Measurements from ENCODE around the gene PLCG1.

The PLCG1 gene

DNA sequence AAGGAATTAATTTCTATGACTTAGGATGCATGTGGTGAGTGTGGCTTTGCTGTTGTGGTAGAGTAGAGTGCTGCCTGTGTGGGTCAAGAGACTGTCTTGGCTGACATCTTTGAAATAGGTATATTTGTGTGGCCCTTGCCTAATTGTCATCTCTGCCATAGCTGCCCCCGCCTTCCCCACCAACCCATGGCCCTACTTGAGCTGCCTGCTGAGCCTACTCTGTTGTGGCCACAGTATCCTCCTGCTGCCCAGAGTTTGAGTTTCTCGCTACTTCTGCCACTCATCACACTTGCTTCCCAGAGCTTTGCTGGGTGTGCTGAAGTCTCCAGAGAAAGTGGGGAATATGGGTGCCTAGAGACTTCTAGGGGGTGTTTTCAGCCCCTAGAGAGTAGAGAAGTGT, 8.0 kb downstream of the PLCG1 start:
- no peak for DNase-seq

- DNase-seq, result no peak
Observed at GRCh38 chr20:41145821-41146620, 8.7 kb downstream of the PLCG1 start.

- DNase-seq, result no peak
Observed at GRCh38 chr20:41147767-41148191, 10.4 kb downstream of the PLCG1 start.

- DNase-seq, result no peak
Observed at GRCh38 chr20:41148942-41149341, 11.6 kb downstream of the PLCG1 start.

DNA sequence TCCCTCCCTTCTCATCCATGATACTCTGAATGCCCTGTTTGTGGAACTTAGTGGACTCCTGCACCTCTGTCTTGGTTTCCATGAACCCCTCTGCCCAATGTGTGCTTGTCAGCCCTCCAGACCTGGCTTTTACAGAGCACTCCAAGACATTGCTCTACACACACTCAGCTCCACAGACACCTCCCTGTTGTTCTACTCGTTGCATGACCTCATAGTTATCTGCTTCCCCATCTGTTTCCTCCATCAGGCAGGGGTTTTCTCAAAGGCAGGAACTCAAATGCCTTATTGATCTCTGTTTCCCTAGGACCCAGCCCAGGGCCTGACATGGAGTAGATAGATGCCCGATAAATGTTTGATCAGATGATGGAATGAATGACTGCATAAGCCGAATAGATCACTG, 13.3 kb downstream of the PLCG1 start:
- no peak for DNase-seq

GRCh38 chr20:41151134-41151869, 14.0 kb downstream of the PLCG1 start:
- no peak for DNase-seq

GRCh38 chr20:41152108-41152757, 14.9 kb downstream of the PLCG1 start:
- no peak for DNase-seq

GRCh38 chr20:41154436-41155176, 17.3 kb downstream of the PLCG1 start:
- DNase-seq, result no peak

GRCh38 chr20:41155261-41155660, 17.9 kb downstream of the PLCG1 start:
- no peak for DNase-seq

DNA sequence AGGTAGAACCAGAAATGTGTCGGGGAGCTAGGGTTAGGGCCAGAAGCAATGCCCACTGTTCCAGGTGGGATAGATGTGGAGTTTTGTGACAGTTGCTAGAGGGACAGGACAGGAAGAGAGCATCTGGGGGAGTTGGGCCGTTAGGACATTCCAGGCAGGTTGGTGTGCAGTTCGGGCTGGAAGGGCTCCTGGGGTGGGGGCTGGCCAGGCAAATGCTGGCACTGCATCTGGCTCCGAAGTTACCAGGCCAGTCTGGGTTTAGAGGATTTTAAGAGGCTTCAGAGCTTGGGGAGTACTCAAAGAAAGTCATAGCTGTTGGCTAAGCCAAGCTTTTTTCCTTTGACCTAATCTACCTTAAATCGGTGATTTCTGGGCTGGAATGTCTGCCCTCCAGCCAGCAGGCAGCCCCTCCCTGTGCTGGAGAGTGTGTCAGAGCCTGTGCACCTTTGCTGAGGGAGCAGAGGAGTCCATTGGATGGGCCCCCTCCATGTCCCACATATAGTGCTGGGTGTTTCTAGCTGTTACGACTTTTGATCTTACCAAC, 20.8 kb downstream of the PLCG1 start:
- no peak for DNase-seq

DNA sequence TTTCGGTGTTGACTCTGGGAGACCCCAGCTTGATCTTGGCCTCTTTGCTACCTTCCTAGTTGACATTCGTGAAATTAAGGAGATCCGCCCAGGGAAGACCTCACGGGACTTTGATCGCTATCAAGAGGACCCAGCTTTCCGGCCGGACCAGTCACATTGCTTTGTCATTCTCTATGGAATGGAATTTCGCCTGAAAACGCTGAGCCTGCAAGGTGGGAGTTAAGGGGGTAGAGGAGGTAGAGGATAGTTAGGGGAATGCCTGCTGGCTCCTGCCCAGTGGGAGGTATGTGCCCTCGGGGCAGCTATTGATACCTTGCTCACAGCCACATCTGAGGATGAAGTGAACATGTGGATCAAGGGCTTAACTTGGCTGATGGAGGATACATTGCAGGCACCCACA, 22.2 kb downstream of the PLCG1 start:
- no peak for DNase-seq

GRCh38 chr20:41160686-41161085, 23.3 kb downstream of the PLCG1 start:
- no peak for DNase-seq

DNA sequence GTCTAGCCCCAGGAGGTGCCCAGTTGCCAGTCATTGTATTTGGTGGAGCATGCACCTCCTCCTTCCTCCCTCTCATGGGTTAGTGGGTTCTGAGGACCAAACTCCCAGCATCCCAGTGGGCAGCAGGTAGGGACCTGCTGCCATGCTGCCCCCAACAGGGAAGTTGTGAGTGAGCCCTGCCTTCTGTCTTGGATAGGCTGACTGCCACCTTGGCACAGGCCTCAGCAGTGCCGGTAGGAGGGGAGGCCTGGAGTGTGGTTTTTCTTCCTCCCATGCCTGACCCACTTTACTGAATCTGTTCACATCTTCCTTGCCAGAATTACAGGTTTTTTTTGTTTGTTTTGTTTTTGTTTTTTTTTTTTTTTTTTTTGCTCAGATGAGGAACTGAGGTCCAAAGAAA, 24.5 kb downstream of the PLCG1 start:
- DNase-seq, result no peak

- DNase-seq, result no peak
Observed at GRCh38 chr20:41162396-41162795, 25.1 kb downstream of the PLCG1 start.

DNA sequence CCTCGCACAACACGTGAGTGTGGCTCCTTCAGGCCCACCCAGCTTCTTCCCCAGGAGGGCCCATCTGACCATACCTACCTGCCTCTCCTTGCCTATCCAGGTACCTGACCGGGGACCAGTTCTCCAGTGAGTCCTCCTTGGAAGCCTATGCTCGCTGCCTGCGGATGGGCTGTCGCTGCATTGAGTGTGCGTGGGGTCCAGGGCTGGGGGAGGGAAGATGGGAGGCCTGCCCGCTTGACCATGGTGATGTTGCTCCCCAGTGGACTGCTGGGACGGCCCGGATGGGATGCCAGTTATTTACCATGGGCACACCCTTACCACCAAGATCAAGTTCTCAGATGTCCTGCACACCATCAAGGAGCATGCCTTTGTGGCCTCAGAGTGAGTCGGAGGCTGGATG, 26.5 kb downstream of the PLCG1 start:
- no peak for DNase-seq

DNA sequence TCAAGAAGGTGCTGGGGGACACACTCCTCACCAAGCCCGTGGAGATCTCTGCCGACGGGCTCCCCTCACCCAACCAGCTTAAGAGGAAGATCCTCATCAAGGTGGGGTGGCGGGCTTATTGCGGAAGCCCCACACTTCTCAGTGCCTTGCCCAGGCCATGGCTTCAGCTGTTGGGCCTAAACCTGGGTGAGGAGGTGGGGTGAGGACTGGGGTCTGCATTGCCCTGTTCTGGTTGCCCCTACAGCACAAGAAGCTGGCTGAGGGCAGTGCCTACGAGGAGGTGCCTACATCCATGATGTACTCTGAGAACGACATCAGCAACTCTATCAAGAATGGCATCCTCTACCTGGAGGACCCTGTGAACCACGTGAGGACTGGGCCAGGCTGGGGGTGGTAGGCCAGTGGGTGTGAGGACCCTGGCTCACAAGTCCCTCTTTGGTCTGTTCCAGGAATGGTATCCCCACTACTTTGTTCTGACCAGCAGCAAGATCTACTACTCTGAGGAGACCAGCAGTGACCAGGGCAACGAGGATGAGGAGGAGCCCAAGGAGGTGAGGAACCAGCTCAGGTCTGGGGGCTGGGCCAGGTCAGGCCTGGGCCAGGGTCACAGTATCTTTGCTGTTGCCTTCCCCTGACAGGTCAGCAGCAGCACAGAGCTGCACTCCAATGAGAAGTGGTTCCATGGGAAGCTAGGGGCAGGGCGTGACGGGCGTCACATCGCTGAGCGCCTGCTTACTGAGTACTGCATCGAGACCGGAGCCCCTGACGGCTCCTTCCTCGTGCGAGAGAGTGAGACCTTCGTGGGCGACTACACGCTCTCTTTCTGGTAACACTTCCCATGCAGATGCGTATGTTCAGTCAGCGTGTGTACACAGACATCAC, 27.9 kb downstream of the PLCG1 start:
- no peak for DNase-seq

- no peak for DNase-seq
Observed at GRCh38 chr20:41166201-41167117, 29.1 kb downstream of the PLCG1 start.

- DNase-seq, result no peak
Observed at GRCh38 chr20:41167118-41167470, 29.8 kb downstream of the PLCG1 start.

- DNase-seq, result no peak
Observed at GRCh38 chr20:41167481-41168253, 30.3 kb downstream of the PLCG1 start.

Data from NCI-H1048 (cell line).